Activated naive CD8-positive, alpha-beta T cell treated with anti-CD3 and anti-CD28 coated beads, Interleukin-2, amount 10 ng/mL, durations not matched to agents 7 days and 5 days (primary cell): ENCODE measurements around the gene ADCYAP1. TPM values are rescaled to one million over a fixed set of nuclear protein-coding genes. Genes with fewer than 3 reads are reported as not detected.

Experiments used
- ATAC-seq: fragments of 150-1000 bp; cut with Tn5 transposase; one replicate; pipeline ENCODE4 v1.10.0; 2021; ENCODE audit warnings: low read depth, moderate library complexity
- POLR2A ChIA-PET: fragments of 350-600 bp; sonication (Branson Sonifier 250); formaldehyde crosslinking; loops from one replicate; lab custom pipeline; 2021; ENCODE audit warnings: antibody characterized with exemption; lab: Charles Lee
- DNase-seq: peaks from one replicate; pipeline ENCODE4 v3.0.0; 2021
- H3K27ac Mint-ChIP-seq: one replicate; pipeline ENCODE4 v1.8.0; 2022; ENCODE audit warnings: mild to moderate bottlenecking, mixed read lengths
- H3K27me3 Mint-ChIP-seq: one replicate; pipeline ENCODE4 v1.8.0; 2022; ENCODE audit warnings: mild to moderate bottlenecking, moderate library complexity, mixed read lengths
- H3K36me3 Mint-ChIP-seq: one replicate; pipeline ENCODE4 v1.8.0; 2021; ENCODE audit warnings: mild to moderate bottlenecking, mixed read lengths
- H3K4me1 Mint-ChIP-seq: one replicate; pipeline ENCODE4 v1.8.0; 2021; ENCODE audit warnings: mixed read lengths
- H3K4me3 Mint-ChIP-seq: one replicate; pipeline ENCODE4 v1.8.0; 2022; ENCODE audit warnings: mild to moderate bottlenecking, moderate library complexity, mixed read lengths
- H3K9me3 Mint-ChIP-seq: one replicate; pipeline ENCODE4 v1.8.0; 2021; ENCODE audit warnings: mixed read lengths
- total RNA-seq, 2 experiments: library from RNA; stranded (reverse); gene quantifications; one replicate each; pipeline ENCODE4 v1.2.3, GENCODE V29; 2021

The ADCYAP1 gene
- total RNA-seq, 2 experiments from 2014 or later = not detected

GRCh38 chr18:957829-958228 is 53.2 kb downstream of the ADCYAP1 start:
- ATAC-seq (no peak), DNase-seq (no peak)
- Mint-ChIP-seq H3K27me3 (peaks cover 14% of the 10 kb centered on the region), H3K27ac (no peak overlapping the region), H3K4me3 (no peak overlapping the region), H3K9me3 (no peaks in the 10 kb centered on the region), H3K4me1 (peaks cover 2% of the 10 kb centered on the region), H3K36me3 (no peaks in the 10 kb centered on the region)
- POLR2A ChIA-PET = no interaction called here

DNA sequence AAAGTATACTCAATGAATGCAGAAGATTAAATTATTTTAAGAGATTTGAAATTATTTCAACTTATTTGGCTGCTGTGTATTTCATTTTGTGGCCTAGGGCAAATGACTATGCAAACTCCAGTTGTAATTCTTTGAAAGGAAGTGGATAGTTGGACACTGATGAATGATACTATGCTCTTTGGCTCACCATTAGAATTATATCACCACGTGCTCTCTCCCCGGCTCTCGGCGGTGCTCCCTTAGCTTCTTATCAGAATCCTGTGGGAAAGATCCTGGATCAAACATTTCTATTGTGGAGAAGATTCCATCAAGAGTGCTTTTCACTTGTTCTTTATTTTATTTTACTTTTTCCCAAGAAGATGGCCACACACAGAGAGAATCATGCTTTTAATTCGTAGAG is 55.2 kb downstream of the ADCYAP1 start:
- POLR2A ChIA-PET = no interaction called here
- ATAC-seq (no peak), DNase-seq (no peak)
- Mint-ChIP-seq H3K4me1 (peaks cover 2% of the 10 kb centered on the region), H3K36me3 (no peaks in the 10 kb centered on the region), H3K27me3 (peaks cover 17% of the 10 kb centered on the region), H3K27ac (no peak overlapping the region), H3K9me3 (no peaks in the 10 kb centered on the region), H3K4me3 (no peak overlapping the region)

Other genes starting within 250 kb of the ADCYAP1 start
- gene TYMS, start 247.2 kb upstream of the ADCYAP1 start, total RNA-seq = 100 to 1,000 TPM; 306 to 322 TPM
- gene ENOSF1, start 192.2 kb upstream of the ADCYAP1 start, total RNA-seq = 10 to 100 TPM; 76.0 to 79.5 TPM
- gene YES1, start 92.6 kb upstream of the ADCYAP1 start, total RNA-seq = 10 to 100 TPM; 18.0 to 22.0 TPM